Nephron progenitor cell (in vitro differentiated cells): ENCODE results near the gene FGGY.

ENCODE experiments used
- DNase-seq: peaks from one replicate; pipeline ENCODE4 v3.0.0; 2021
- H3K27ac Mint-ChIP-seq: 2 replicates; pipeline ENCODE4 v1.8.0; 2021; ENCODE audit warnings: mild to moderate bottlenecking, moderate library complexity, mixed read lengths
- H3K27me3 Mint-ChIP-seq: 2 replicates; pipeline ENCODE4 v1.8.0; 2021; ENCODE audit warnings: mild to moderate bottlenecking, low read depth, mixed read lengths; ENCODE audit not compliant: poor library complexity
- H3K36me3 Mint-ChIP-seq: 2 replicates; pipeline ENCODE4 v1.8.0; 2021; ENCODE audit warnings: low read depth, mixed read lengths
- H3K4me1 Mint-ChIP-seq: 2 replicates; pipeline ENCODE4 v1.8.0; 2021; ENCODE audit warnings: mixed read lengths
- H3K4me3 Mint-ChIP-seq: 2 replicates; pipeline ENCODE4 v1.8.0; 2021; ENCODE audit warnings: mild to moderate bottlenecking, moderate library complexity, mixed read lengths
- H3K9me3 Mint-ChIP-seq: 2 replicates; pipeline ENCODE4 v1.8.0; 2021; ENCODE audit warnings: mild to moderate bottlenecking, moderate library complexity, mixed read lengths
- CTCF ChIP-seq: fragments of 200-600 bp; sonication (generic); IDR thresholded peaks from 2 replicates; pipeline ENCODE4 v1.5.0; 2021; ENCODE audit warnings: antibody characterized with exemption

Gene FGGY

GRCh38 chr1:59674595-59674994, 377.7 kb downstream of the FGGY start:
- Mint-ChIP-seq H3K4me1 (peaks cover 59% of the 10 kb centered on the region), H3K9me3 (no peaks in the 10 kb centered on the region), H3K27me3 (peaks cover 5% of the 10 kb centered on the region), H3K36me3 (peaks cover 8% of the 10 kb centered on the region), H3K27ac (no peak overlapping the region), H3K4me3 (no peak overlapping the region)
- no peak for TF ChIP-seq CTCF
- DNase-seq, result no peak

GRCh38 chr1:59675936-59676335, 379.0 kb downstream of the FGGY start:
- H3K9me3 Mint-ChIP-seq, result no peaks in the 10 kb centered on the region
- H3K27me3 Mint-ChIP-seq, result peaks cover 5% of the 10 kb centered on the region
- TF ChIP-seq CTCF, result no peak
- no peak overlapping the region for H3K27ac Mint-ChIP-seq
- DNase-seq, result no peak
- H3K36me3 Mint-ChIP-seq, result peaks cover 8% of the 10 kb centered on the region
- no peak overlapping the region for H3K4me3 Mint-ChIP-seq
- H3K4me1 Mint-ChIP-seq, result peaks cover 53% of the 10 kb centered on the region

GRCh38 chr1:59678040-59678439, 381.1 kb downstream of the FGGY start:
- peaks cover 5% of the 10 kb centered on the region for H3K36me3 Mint-ChIP-seq
- no peak for TF ChIP-seq CTCF

GRCh38 chr1:59678493-59679228, 381.8 kb downstream of the FGGY start:
- Mint-ChIP-seq H3K9me3 (no peaks in the 10 kb centered on the region), H3K36me3 (peaks cover 5% of the 10 kb centered on the region), H3K27me3 (no peaks in the 10 kb centered on the region), H3K4me1 (peaks cover 55% of the 10 kb centered on the region), H3K27ac (peak overlapping the region; percentile 95), H3K4me3 (peak overlapping the region; percentile 46)
- no peak for TF ChIP-seq CTCF
- DNase-seq, result peak; percentile 18

More at GRCh38 chr1:59678040-59678439, 381.1 kb downstream of the FGGY start:
- Mint-ChIP-seq H3K4me3 (peak overlapping the region; percentile 32), H3K9me3 (no peaks in the 10 kb centered on the region), H3K27ac (peak overlapping the region; percentile 95), H3K27me3 (no peaks in the 10 kb centered on the region), H3K4me1 (peaks cover 62% of the 10 kb centered on the region)
- no peak for DNase-seq

GRCh38 chr1:59680044-59680443, 383.1 kb downstream of the FGGY start:
- no peak for TF ChIP-seq CTCF
- DNase-seq, result no peak
- H3K27ac Mint-ChIP-seq, result no peak overlapping the region
- no peaks in the 10 kb centered on the region for H3K9me3 Mint-ChIP-seq
- peaks cover 5% of the 10 kb centered on the region for H3K36me3 Mint-ChIP-seq
- peaks cover 5% of the 10 kb centered on the region for H3K27me3 Mint-ChIP-seq
- H3K4me3 Mint-ChIP-seq, result no peak overlapping the region
- peaks cover 47% of the 10 kb centered on the region for H3K4me1 Mint-ChIP-seq
